ENCODE results near the gene PGBD1. TPM values are rescaled to one million over a fixed set of nuclear protein-coding genes. Genes with fewer than 3 reads are reported as not detected.

The PGBD1 gene
- total and polyA plus RNA-seq, 2 of the 13 experiments (the other 11 are each of a cell fraction or from before 2014, with no cell fraction given) = 3.6 to 6.9 TPM

DNA sequence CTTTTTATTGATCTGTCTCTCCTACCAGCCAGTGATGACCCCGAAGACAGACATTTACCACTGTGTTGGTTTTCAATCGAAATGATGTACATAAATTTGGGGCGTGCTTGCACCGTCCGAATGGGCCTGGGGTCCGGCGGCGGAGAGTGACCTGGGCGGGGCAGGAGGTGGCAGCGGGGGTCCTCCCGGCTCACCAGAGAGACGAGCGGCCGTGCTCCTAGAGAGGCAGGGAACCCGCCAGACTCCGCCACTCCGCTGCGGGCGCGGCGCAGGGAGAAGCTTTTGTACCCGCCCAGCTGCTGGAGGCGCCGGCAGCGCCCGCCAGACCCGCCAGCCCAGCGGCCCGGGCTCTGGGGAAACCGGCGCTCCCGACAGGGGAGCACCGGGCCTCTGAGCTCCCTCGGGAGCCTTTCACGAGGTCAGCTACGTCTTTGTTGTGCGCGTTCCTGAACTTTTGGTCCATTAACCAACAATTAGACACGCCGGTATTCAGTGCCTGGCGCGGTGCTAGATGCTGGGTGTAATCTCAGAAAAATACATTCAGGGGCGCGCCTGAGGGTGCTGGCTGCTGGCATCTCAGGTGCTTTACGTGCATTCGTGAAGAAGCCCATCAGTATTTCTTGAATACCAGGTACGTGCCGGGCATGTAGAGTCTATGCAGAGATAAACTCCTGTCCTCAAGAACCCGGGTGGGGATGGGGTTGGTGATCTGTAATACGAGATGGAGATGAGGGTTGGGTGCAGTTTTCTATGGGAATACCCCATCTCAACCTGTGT is at the start of gene PGBD1 (continued):
- TF ChIP-seq, protein P1, sequence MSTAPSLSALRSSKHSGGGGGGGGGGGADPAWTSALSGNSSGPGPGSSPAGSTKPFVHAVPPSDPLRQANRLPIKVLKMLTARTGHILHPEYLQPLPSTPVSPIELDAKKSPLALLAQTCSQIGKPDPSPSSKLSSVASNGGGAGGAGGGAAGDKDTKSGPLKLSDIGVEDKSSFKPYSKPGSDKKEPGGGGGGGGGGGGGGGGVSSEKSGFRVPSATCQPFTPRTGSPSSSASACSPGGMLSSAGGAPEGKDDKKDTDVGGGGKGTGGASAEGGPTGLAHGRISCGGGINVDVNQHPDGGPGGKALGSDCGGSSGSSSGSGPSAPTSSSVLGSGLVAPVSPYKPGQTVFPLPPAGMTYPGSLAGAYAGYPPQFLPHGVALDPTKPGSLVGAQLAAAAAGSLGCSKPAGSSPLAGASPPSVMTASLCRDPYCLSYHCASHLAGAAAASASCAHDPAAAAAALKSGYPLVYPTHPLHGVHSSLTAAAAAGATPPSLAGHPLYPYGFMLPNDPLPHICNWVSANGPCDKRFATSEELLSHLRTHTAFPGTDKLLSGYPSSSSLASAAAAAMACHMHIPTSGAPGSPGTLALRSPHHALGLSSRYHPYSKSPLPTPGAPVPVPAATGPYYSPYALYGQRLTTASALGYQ (CRISPR knock-in tag; IDR thresholded peaks at IDR 0.05) = 0 out of 2 replicates have a peak, but pooled peaks have one; percentile 34
- no peak for TF ChIP-seq ZNF563 (CRISPR knock-in tag; IDR thresholded peaks at IDR 0.05)
- TF ChIP-seq, protein P2, sequence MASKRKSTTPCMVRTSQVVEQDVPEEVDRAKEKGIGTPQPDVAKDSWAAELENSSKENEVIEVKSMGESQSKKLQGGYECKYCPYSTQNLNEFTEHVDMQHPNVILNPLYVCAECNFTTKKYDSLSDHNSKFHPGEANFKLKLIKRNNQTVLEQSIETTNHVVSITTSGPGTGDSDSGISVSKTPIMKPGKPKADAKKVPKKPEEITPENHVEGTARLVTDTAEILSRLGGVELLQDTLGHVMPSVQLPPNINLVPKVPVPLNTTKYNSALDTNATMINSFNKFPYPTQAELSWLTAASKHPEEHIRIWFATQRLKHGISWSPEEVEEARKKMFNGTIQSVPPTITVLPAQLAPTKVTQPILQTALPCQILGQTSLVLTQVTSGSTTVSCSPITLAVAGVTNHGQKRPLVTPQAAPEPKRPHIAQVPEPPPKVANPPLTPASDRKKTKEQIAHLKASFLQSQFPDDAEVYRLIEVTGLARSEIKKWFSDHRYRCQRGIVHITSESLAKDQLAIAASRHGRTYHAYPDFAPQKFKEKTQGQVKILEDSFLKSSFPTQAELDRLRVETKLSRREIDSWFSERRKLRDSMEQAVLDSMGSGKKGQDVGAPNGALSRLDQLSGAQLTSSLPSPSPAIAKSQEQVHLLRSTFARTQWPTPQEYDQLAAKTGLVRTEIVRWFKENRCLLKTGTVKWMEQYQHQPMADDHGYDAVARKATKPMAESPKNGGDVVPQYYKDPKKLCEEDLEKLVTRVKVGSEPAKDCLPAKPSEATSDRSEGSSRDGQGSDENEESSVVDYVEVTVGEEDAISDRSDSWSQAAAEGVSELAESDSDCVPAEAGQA (IDR thresholded peaks at IDR 0.05; ENCODE audit: low read depth) = peak; percentile 21; the same call in 1 of the 2 replicates
- TF ChIP-seq, protein P2 (CRISPR knock-in tag; IDR thresholded peaks at IDR 0.05; ENCODE audit: borderline replicate concordance) = no peak
- no peak; the same call in 1 of the 2 replicates for TF ChIP-seq ZNF709 (CRISPR knock-in tag; IDR thresholded peaks at IDR 0.05)
- TF ChIP-seq, protein P3, sequence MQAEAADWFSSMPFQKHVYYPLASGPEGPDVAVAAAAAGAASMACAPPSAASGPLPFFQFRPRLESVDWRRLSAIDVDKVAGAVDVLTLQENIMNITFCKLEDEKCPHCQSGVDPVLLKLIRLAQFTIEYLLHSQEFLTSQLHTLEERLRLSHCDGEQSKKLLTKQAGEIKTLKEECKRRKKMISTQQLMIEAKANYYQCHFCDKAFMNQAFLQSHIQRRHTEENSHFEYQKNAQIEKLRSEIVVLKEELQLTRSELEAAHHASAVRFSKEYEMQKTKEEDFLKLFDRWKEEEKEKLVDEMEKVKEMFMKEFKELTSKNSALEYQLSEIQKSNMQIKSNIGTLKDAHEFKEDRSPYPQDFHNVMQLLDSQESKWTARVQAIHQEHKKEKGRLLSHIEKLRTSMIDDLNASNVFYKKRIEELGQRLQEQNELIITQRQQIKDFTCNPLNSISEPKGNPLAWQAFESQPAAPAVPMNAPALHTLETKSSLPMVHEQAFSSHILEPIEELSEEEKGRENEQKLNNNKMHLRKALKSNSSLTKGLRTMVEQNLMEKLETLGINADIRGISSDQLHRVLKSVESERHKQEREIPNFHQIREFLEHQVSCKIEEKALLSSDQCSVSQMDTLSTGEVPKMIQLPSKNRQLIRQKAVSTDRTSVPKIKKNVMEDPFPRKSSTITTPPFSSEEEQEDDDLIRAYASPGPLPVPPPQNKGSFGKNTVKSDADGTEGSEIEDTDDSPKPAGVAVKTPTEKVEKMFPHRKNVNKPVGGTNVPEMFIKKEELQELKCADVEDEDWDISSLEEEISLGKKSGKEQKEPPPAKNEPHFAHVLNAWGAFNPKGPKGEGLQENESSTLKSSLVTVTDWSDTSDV (CRISPR knock-in tag; IDR thresholded peaks at IDR 0.05) = 0 out of 2 replicates have a peak, but pooled peaks have one; percentile 39
- TF ChIP-seq ZNF775 (CRISPR knock-in tag; IDR thresholded peaks at IDR 0.05; ENCODE audit: borderline replicate concordance) = no peak
- no peak for TF ChIP-seq ZNF207 (IDR thresholded peaks at IDR 0.05; ENCODE audit: borderline replicate concordance)
- peak; percentile 50 for TF ChIP-seq FOXO1 (CRISPR knock-in tag; IDR thresholded peaks at IDR 0.05)
- TF ChIP-seq KMT2B (CRISPR knock-in tag; IDR thresholded peaks at IDR 0.05) = peak; percentile 97
- TF ChIP-seq, protein P4, sequence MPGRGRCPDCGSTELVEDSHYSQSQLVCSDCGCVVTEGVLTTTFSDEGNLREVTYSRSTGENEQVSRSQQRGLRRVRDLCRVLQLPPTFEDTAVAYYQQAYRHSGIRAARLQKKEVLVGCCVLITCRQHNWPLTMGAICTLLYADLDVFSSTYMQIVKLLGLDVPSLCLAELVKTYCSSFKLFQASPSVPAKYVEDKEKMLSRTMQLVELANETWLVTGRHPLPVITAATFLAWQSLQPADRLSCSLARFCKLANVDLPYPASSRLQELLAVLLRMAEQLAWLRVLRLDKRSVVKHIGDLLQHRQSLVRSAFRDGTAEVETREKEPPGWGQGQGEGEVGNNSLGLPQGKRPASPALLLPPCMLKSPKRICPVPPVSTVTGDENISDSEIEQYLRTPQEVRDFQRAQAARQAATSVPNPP (CRISPR knock-in tag; IDR thresholded peaks at IDR 0.05) = peak; percentile 54; the same call in 1 of the 2 replicates
- peak; percentile 34; the same call in 1 of the 2 replicates for TF ChIP-seq NFYC (CRISPR knock-in tag; IDR thresholded peaks at IDR 0.05)
- TF ChIP-seq, protein P5, sequence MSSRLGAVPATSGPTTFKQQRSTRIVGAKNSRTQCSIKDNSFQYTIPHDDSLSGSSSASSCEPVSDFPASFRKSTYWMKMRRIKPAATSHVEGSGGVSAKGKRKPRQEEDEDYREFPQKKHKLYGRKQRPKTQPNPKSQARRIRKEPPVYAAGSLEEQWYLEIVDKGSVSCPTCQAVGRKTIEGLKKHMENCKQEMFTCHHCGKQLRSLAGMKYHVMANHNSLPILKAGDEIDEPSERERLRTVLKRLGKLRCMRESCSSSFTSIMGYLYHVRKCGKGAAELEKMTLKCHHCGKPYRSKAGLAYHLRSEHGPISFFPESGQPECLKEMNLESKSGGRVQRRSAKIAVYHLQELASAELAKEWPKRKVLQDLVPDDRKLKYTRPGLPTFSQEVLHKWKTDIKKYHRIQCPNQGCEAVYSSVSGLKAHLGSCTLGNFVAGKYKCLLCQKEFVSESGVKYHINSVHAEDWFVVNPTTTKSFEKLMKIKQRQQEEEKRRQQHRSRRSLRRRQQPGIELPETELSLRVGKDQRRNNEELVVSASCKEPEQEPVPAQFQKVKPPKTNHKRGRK (CRISPR knock-in tag; IDR thresholded peaks at IDR 0.05) = no peak

Measured in HepG2 (cell line).